Panc1 (cell line): ENCODE data around the gene NEGR1.

ENCODE experiments used
- CTCF ChIP-seq: fragments of 450-650 bp; IDR thresholded peaks from 2 replicates; pipeline ENCODE4 v1.5.1; 2017; ENCODE audit warnings: mild to moderate bottlenecking
- POLR2AphosphoS5 ChIP-seq: IDR thresholded peaks from 2 replicates; pipeline ENCODE4 v1.6.1; 2012; ENCODE audit warnings: mild to moderate bottlenecking, low read depth, low read length, moderate library complexity
- SIN3A ChIP-seq: IDR thresholded peaks from 2 replicates; pipeline ENCODE4 v1.6.1; 2012; ENCODE audit warnings: low read depth, mild to moderate bottlenecking, low read length, moderate library complexity, borderline replicate concordance; ENCODE audit not compliant: insufficient read depth
- TCF7L2 ChIP-seq: IDR thresholded peaks from 2 replicates; pipeline ENCODE4 v1.6.1; 2011; ENCODE audit warnings: mild to moderate bottlenecking, low read depth, low read length, inconsistent platforms

GRCh38 chr1:71829346-71829745 lies 453.0 kb downstream of the NEGR1 start:
- TF ChIP-seq CTCF = no peak
- no peak for TF ChIP-seq POLR2AphosphoS5
- no peak for TF ChIP-seq SIN3A
- no peak for TF ChIP-seq TCF7L2
